IMR-90 (cell line): ENCODE data around the gene MIEF1. TPM values are rescaled to one million over a fixed set of nuclear protein-coding genes. Genes with fewer than 3 reads are reported as not detected.

Experiments used
- ATAC-seq: fragments of 200-7000 bp; cut with Tn5 transposase; 2 replicates; pipeline ENCODE4 v1.9.1; 2020; ENCODE audit warnings: low read depth, mild to moderate bottlenecking, moderate library complexity
- BruUV-seq: library from RNA; stranded (reverse); fragments of 400-500 nt; replicated peaks from 2 replicates; lab custom pipeline; 2021; lab: Mats Ljungman, UMichigan
- CTCF ChIA-PET: fragments of 300-600 bp; formaldehyde crosslinking; extraction: SDS; loops from one replicate; lab custom pipeline; 2021; ENCODE audit warnings: antibody characterized with exemption; lab: Yijun Ruan, JAX
- POLR2A ChIA-PET: fragments of 300-600 bp; sonication (Branson Sonifier 250); formaldehyde crosslinking; loops from one replicate; lab custom pipeline; 2022; ENCODE audit warnings: antibody characterized with exemption; ENCODE audit not compliant: unreplicated experiment; lab: Charles Lee
- DNase-seq: peaks from one replicate; pipeline ENCODE4 v3.0.0; 2013
- H2AFZ ChIP-seq: replicated peaks from 2 replicates; pipeline ENCODE3; 2013; ENCODE audit warnings: low read length, mild to moderate bottlenecking; ENCODE audit not compliant: poor library complexity
- H2AK5ac ChIP-seq: 2 replicates; pipeline ENCODE4 v1.6.1; 2013; ENCODE audit warnings: low read depth, low read length, inconsistent platforms
- H2AK9ac ChIP-seq: replicated peaks from 2 replicates; pipeline ENCODE3; 2013; ENCODE audit warnings: mild to moderate bottlenecking, low read depth, low read length, moderate library complexity; ENCODE audit not compliant: poor library complexity
- H2BK120ac ChIP-seq: 2 replicates; pipeline ENCODE4 v1.6.1; 2013; ENCODE audit warnings: low read depth, low read length, inconsistent platforms
- H2BK15ac ChIP-seq: 3 replicates; pipeline ENCODE4 v1.6.1; 2013; ENCODE audit warnings: low read depth, low read length, inconsistent platforms
- H2BK20ac ChIP-seq: 2 replicates; pipeline ENCODE4 v1.6.1; 2013; ENCODE audit warnings: low read depth, mild to moderate bottlenecking, inconsistent platforms, low read length, moderate library complexity
- H2BK5ac ChIP-seq: 2 replicates; pipeline ENCODE4 v1.6.1; 2013; ENCODE audit warnings: mild to moderate bottlenecking, low read depth, low read length, inconsistent platforms; ENCODE audit not compliant: poor library complexity, severe bottlenecking
- H3K14ac ChIP-seq: replicated peaks from 2 replicates; pipeline ENCODE4 v1.6.1; 2013; ENCODE audit warnings: low read depth, low read length, inconsistent platforms
- H3K18ac ChIP-seq: 2 replicates; pipeline ENCODE4 v1.6.1; 2013; ENCODE audit warnings: low read depth, low read length, control low read depth
- H3K23ac ChIP-seq: 2 replicates; pipeline ENCODE4 v1.6.1; 2013; ENCODE audit warnings: low read depth, low read length, inconsistent platforms
- H3K27ac ChIP-seq: 2 replicates; pipeline ENCODE4 v1.5.1; 2013; ENCODE audit warnings: mild to moderate bottlenecking, control low read depth, low read length; ENCODE audit not compliant: insufficient read depth
- H3K27me3 ChIP-seq: 2 replicates; pipeline ENCODE4 v1.6.1; 2013; ENCODE audit warnings: low read length; ENCODE audit not compliant: control insufficient read depth, insufficient read depth
- H3K36me3 ChIP-seq: 2 replicates; pipeline ENCODE4 v1.6.1; 2013; ENCODE audit warnings: low read length, mixed read lengths; ENCODE audit not compliant: control insufficient read depth, insufficient read depth
- H3K4ac ChIP-seq: 2 replicates; pipeline ENCODE4 v1.6.1; 2013; ENCODE audit warnings: low read depth, low read length, inconsistent platforms
- H3K4me1 ChIP-seq: 2 replicates; pipeline ENCODE4 v1.6.1; 2013; ENCODE audit warnings: low read length, mixed read lengths; ENCODE audit not compliant: control insufficient read depth, insufficient read depth
- H3K4me2 ChIP-seq: 2 replicates; pipeline ENCODE4 v1.6.1; 2013; ENCODE audit warnings: low read depth, mild to moderate bottlenecking, control low read depth, low read length, moderate library complexity
- H3K4me3 ChIP-seq: 2 replicates; pipeline ENCODE4 v1.5.1; 2013; ENCODE audit warnings: low read depth, mild to moderate bottlenecking, control low read depth, low read length, moderate library complexity; ENCODE audit not compliant: insufficient read depth
- H3K56ac ChIP-seq: 2 replicates; pipeline ENCODE4 v1.6.1; 2013; ENCODE audit warnings: low read length, inconsistent platforms; ENCODE audit not compliant: insufficient read depth; ENCODE audit errors: extremely low read depth
- H3K79me1 ChIP-seq, 2 experiments: 2 replicates each; pipeline ENCODE4 v1.6.1; 2013; ENCODE audit warnings: low read length in 2 of 2, inconsistent platforms in 1 of 2, low read depth in 1 of 2
- H3K9ac ChIP-seq: 2 replicates; pipeline ENCODE4 v1.6.1; 2013; ENCODE audit warnings: low read depth, low read length, control low read depth
- H3K9me1 ChIP-seq: 2 replicates; pipeline ENCODE4 v1.6.1; 2013; ENCODE audit warnings: low read length, inconsistent platforms; ENCODE audit not compliant: insufficient read depth
- H3K9me3 ChIP-seq: 2 replicates; pipeline ENCODE4 v1.6.1; 2013; ENCODE audit warnings: low read length; ENCODE audit not compliant: control insufficient read depth, insufficient read depth
- H4K20me1 ChIP-seq: 2 replicates; pipeline ENCODE4 v1.6.1; 2013; ENCODE audit warnings: low read length, inconsistent platforms; ENCODE audit not compliant: insufficient read depth
- H4K5ac ChIP-seq: 2 replicates; pipeline ENCODE4 v1.6.1; 2013; ENCODE audit warnings: mild to moderate bottlenecking, low read depth, low read length, control low read depth
- H4K8ac ChIP-seq, 2 experiments: 2 replicates each; pipeline ENCODE4 v1.6.1; 2013; ENCODE audit warnings: low read depth in 2 of 2, low read length in 2 of 2, control low read depth in 1 of 2, inconsistent platforms in 1 of 2
- H4K91ac ChIP-seq: 2 replicates; pipeline ENCODE4 v1.6.1; 2013; ENCODE audit warnings: low read depth, low read length, inconsistent platforms; ENCODE audit not compliant: insufficient read depth
- BHLHE40 ChIP-seq: fragments of 150-350 bp; IDR thresholded peaks from 2 replicates; pipeline ENCODE4 v1.6.1; 2016; ENCODE audit warnings: mild to moderate bottlenecking, low read depth, low read length
- CEBPB ChIP-seq: IDR thresholded peaks from 2 replicates; pipeline ENCODE4 v1.6.1; 2012; ENCODE audit warnings: low read depth, low read length, improper control_type of control experiment
- CHD1 ChIP-seq: IDR thresholded peaks from 2 replicates; pipeline ENCODE4 v1.6.1; 2012; ENCODE audit warnings: low read depth, low read length, improper control_type of control experiment
- FOS ChIP-seq: fragments of 150-350 bp; IDR thresholded peaks from 2 replicates; pipeline ENCODE4 v1.6.1; 2016; ENCODE audit warnings: low read depth, low read length
- MAFK ChIP-seq: IDR thresholded peaks from 2 replicates; pipeline ENCODE4 v1.6.1; 2012; ENCODE audit warnings: low read depth, low read length, improper control_type of control experiment
- MAZ ChIP-seq: IDR thresholded peaks from 2 replicates; pipeline ENCODE4 v1.6.1; 2012; ENCODE audit warnings: low read depth, mild to moderate bottlenecking, low read length, improper control_type of control experiment, moderate library complexity, borderline replicate concordance
- MXI1 ChIP-seq: IDR thresholded peaks from 2 replicates; pipeline ENCODE4 v1.6.1; 2012; ENCODE audit warnings: low read depth, mild to moderate bottlenecking, low read length, moderate library complexity, borderline replicate concordance
- NFE2L2 ChIP-seq: fragments of 150-350 bp; IDR thresholded peaks from 2 replicates; pipeline ENCODE4 v1.6.1; 2016; ENCODE audit warnings: low read depth, mild to moderate bottlenecking, low read length
- POLR2A ChIP-seq: IDR thresholded peaks from 2 replicates; pipeline ENCODE4 v1.6.1; 2012; ENCODE audit warnings: mild to moderate bottlenecking, low read depth, low read length
- RAD21 ChIP-seq: IDR thresholded peaks from 2 replicates; pipeline ENCODE4 v1.6.1; 2012; ENCODE audit warnings: low read length, improper control_type of control experiment
- RCOR1 ChIP-seq: IDR thresholded peaks from 2 replicates; pipeline ENCODE4 v1.6.1; 2012; ENCODE audit warnings: mild to moderate bottlenecking, low read length, improper control_type of control experiment; ENCODE audit not compliant: insufficient replicate concordance
- SMC3 ChIP-seq: fragments of 150-350 bp; IDR thresholded peaks from 2 replicates; pipeline ENCODE4 v1.6.1; 2016; ENCODE audit warnings: low read depth, mild to moderate bottlenecking, antibody characterized with exemption, low read length, moderate library complexity
- WGBS, 2 experiments: methylation state at CpG; one replicate each; pipeline versions ENCODE4 v1.1.5 to v1.1.7; 2013; ENCODE audit warnings: missing lambda C conversion rate in 2 of 2; ENCODE audit not compliant: insufficient read length in 1 of 2; ENCODE audit errors: extremely low coverage in 2 of 2; 5-methylcytosine and 5-hydroxymethylcytosine counted together
- dilution Hi-C: fragments of 300-500 bp; cut with HindIII; formaldehyde crosslinking; loops from one replicate; pipeline ENCODE4 v1.14.3; 2018; ENCODE audit warnings: low sequenced_read_pairs; ENCODE audit not compliant: unreplicated experiment
- in situ Hi-C: fragments of 300-500 bp; cut with MboI; formaldehyde crosslinking; loops from 3 replicates; pipeline ENCODE4 v1.14.3; 2019; ENCODE audit warnings: low sequenced_read_pairs, inconsistent platforms, mixed read lengths
- intact Hi-C: fragments of 100-400 bp; cut with micrococcal nuclease; formaldehyde crosslinking; loops from 2 replicates; pipeline ENCODE4 v1.10.0; 2022
- polyA plus RNA-seq, 3 experiments: library from polyadenylated mRNA; depleted of rRNA; stranded (reverse); fragments of >200 nt; gene quantifications; 2 replicates each; pipeline ENCODE4 v1.2.3, GENCODE V29; 2012; ENCODE audit warnings: low replicate concordance in 1 of 3
- total RNA-seq: library from RNA; depleted of rRNA; stranded (reverse); fragments of >200 nt; gene quantifications from 2 replicates; pipeline ENCODE4 v1.2.3, GENCODE V29; 2012
- TF ChIP-seq, protein P1 (sequence below): conservative IDR thresholded peaks from 2 replicates; pipeline ENCODE4 v1.5.1; 2012; ENCODE audit warnings: mild to moderate bottlenecking, low read depth, low read length, improper control_type of control experiment
- TF ChIP-seq, protein P2 (sequence below): fragments of 150-350 bp; IDR thresholded peaks from 2 replicates; pipeline ENCODE4 v1.6.1; 2016; ENCODE audit warnings: low read depth, mild to moderate bottlenecking, low read length, moderate library complexity, borderline replicate concordance

Gene MIEF1
- total and polyA plus RNA-seq, 2 of the 4 experiments (the other 2 are of a cell fraction): 9.7 to 16.9 TPM

DNA sequence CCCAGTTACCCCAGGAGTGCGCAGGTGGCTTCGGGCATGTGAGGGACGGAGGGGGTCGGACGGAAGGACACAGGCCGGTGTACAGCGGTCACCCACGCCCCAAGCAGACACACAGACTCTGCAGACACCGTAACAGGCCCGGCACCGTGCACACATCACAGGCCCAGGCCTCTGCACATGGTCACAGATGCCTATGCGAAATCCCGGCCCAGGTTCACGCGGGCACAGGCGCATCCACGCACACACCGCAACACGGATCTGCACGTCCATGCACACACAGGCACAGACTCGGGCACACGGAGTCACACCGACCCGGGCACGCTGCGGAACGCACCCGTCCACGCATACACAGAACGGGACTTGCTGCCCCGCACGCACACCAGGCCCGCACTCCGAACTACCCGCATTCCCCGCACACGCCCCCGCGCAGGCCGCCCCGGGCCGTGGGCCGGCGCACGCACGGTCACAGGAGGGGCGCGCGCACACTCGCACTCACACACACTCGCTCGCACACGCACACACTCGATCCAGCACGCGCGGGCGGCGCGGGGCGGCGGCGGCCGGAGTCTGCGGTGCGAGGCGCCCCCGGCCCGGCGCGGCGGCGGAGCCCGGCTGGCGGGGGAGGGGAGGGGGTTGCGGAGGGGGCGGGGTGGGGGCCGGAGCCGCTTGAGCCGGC is 45.4 kb upstream of the MIEF1 start, which contains the start of gene MGAT3:
MGAT3 (plus strand) TSS at position 491 of the 676 bp plus-strand sequence. CDS start 30,336 bp downstream, outside the sequence.
- Histone ChIP-seq H2BK15ac (no peak within 1 kb of the TSS), H4K5ac (no peak within 1 kb of the TSS), H3K4me3 (peak within 1 kb of the TSS; percentile 28), H3K56ac (no peak within 1 kb of the TSS), H3K9me1 (no peaks in the 10 kb centered on the region; the same call in 1 of the 2 replicates), H4K20me1 (no peaks in the 10 kb centered on the region), H3K4me2 (peak within 1 kb of the TSS; percentile 52; the same call in 1 of the 2 replicates), H2AK9ac (no peak within 1 kb of the TSS), H3K79me1 (no peaks in the 10 kb centered on the region), H2BK20ac (no peak within 1 kb of the TSS), H3K18ac (no peak within 1 kb of the TSS), H2AK5ac (peak within 1 kb of the TSS; percentile 16; the same call in 1 of the 2 replicates), H3K27me3 (peaks cover 46% of the 10 kb centered on the region), H3K14ac (no peak within 1 kb of the TSS), H2BK120ac (no peak within 1 kb of the TSS), H3K4ac (no peak within 1 kb of the TSS), H4K91ac (no peak within 1 kb of the TSS), H3K9me3 (no peaks in the 10 kb centered on the region), H3K9ac (no peak within 1 kb of the TSS), H2BK5ac (no peak within 1 kb of the TSS), H2AFZ (peak within 1 kb of the TSS; percentile 63), H3K36me3 (no peaks in the 10 kb centered on the region), H3K4me1 (peaks cover 8% of the 10 kb centered on the region; the same call in 1 of the 2 replicates), H4K8ac (no peak within 1 kb of the TSS), H3K23ac (peak within 1 kb of the TSS; percentile 73; the same call in 1 of the 2 replicates), H3K27ac (no peak within 1 kb of the TSS)
- no peak; the same call in 1 of the 2 replicates for ATAC-seq
- dilution Hi-C loops (no loop called here), in situ Hi-C loops (no loop called here), intact Hi-C loops (no loop called here)
- DNase-seq: no peak
- no TSS peak for BruUV-seq
- POLR2A ChIA-PET: no interaction called here
- CTCF ChIA-PET: no interaction called here
- no peak for TF ChIP-seq NFE2L2
- no peak for TF ChIP-seq SMC3
- TF ChIP-seq MAFK: no peak
- no peak for TF ChIP-seq BHLHE40
- no peak for TF ChIP-seq FOS
- no peak for TF ChIP-seq MAZ
- no peak for TF ChIP-seq RCOR1
- TF ChIP-seq POLR2A: no peak
- TF ChIP-seq RAD21: no peak
- no peak for TF ChIP-seq CEBPB
- TF ChIP-seq, protein P1, sequence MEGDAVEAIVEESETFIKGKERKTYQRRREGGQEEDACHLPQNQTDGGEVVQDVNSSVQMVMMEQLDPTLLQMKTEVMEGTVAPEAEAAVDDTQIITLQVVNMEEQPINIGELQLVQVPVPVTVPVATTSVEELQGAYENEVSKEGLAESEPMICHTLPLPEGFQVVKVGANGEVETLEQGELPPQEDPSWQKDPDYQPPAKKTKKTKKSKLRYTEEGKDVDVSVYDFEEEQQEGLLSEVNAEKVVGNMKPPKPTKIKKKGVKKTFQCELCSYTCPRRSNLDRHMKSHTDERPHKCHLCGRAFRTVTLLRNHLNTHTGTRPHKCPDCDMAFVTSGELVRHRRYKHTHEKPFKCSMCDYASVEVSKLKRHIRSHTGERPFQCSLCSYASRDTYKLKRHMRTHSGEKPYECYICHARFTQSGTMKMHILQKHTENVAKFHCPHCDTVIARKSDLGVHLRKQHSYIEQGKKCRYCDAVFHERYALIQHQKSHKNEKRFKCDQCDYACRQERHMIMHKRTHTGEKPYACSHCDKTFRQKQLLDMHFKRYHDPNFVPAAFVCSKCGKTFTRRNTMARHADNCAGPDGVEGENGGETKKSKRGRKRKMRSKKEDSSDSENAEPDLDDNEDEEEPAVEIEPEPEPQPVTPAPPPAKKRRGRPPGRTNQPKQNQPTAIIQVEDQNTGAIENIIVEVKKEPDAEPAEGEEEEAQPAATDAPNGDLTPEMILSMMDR: no peak
- TF ChIP-seq, protein P2, sequence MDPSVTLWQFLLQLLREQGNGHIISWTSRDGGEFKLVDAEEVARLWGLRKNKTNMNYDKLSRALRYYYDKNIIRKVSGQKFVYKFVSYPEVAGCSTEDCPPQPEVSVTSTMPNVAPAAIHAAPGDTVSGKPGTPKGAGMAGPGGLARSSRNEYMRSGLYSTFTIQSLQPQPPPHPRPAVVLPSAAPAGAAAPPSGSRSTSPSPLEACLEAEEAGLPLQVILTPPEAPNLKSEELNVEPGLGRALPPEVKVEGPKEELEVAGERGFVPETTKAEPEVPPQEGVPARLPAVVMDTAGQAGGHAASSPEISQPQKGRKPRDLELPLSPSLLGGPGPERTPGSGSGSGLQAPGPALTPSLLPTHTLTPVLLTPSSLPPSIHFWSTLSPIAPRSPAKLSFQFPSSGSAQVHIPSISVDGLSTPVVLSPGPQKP: no peak
- TF ChIP-seq MXI1: no peak
- no peak for TF ChIP-seq CHD1
- WGBS, 2 experiments: 60% methylated on average over 19 of the region's 80 CpGs; no CpG with 5 or more reads in 1 of the 2 experiments
